NCI-H748 (cell line): ENCODE measurements around the gene MTG2.

Experiments
- DNase-seq: peaks from one replicate; lab custom pipeline; 2025; ENCODE audit not compliant: unreplicated experiment; lab: John Stamatoyannopoulos, UW

MTG2 gene

DNA sequence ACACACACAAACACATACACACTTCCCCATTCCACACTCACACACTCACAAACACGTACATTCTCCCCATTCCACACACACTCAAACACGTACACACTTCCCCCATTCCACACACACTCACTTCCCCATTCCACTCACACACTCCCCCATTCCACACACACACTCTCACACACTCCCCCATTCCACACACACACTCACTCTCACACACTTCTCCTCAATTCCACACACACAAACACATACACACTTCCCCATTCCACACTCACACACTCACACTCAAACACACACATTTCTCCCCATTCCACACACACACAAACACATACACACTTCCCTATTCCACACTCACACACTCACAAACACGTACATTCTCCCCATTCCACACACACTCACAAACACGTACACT is 46.8 kb downstream of the MTG2 start:
- no peak for DNase-seq

DNA sequence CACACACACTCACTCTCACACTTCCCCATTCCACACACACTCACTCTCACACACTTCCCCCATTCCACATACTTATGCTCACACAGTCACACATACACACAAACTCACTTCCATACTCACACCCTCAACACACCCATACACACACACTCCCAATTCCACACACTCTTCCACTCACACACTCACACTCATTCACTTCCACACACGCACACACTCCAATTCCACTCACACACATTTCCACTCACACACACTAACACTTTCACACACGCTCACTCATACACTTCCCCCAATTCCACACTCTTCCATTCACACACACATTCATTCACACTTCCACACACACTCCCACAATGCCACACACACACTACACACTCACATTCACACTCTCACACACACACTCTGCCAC is 47.4 kb downstream of the MTG2 start:
- DNase-seq = no peak

DNA sequence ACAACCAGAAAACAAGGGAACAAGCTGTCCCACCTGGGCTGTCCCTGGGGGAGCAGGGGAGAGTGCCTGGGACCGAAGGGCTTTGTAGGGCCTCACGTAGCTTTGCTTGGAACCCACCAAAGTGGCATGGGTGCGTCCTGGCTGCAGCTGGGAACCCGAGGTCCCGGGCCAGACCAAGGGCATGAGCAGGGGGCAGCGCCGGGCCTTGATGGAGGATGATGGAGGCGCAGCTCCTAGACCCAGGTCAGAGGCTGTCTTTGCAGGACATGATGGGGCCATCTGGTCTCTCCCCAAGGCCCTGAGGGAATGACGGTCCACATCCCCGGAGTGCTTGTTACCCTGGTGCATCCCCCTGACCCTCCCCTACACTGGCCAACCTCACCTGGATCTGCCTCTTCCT is 47.9 kb downstream of the MTG2 start:
- no peak for DNase-seq

DNA sequence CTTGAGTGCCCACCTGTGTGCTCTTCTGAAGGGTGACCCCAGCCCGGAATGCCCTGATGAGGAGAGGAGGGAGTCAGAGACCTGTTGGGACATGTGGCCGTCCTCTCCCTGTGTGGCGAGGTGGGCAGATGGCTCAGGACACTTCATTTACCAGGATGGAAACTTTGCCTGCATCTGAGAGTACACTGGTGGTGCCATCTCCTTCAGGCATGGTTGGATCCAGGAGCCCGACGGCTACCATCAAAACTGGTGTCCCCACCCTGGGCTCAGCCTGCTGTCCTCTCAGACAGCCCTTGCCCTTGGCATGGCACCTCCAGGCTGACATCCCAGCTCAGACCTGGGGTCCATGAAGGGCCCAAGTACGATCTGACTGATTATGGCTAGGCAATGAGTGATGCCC is 48.5 kb downstream of the MTG2 start:
- DNase-seq = no peak

DNA sequence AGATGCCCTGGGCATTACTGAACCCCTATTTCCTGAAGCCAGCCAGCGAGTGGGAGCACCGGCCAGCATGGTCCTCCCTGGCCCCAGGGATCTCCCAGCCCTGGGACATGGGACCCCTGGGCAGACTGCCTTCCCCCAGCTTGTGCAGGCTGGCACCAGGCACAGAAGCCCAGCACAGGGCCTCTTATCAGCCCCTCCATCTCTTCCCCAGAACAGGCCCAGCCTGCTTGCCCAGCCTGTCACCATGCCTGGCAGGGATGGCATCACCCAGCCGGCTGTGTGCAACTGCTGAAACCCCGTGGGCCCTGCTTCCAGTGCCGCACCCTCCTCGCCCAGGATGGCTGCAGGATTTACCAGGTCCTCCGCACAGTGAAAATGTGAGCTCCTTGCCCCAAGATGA is 49.4 kb downstream of the MTG2 start:
- no peak for DNase-seq

DNA sequence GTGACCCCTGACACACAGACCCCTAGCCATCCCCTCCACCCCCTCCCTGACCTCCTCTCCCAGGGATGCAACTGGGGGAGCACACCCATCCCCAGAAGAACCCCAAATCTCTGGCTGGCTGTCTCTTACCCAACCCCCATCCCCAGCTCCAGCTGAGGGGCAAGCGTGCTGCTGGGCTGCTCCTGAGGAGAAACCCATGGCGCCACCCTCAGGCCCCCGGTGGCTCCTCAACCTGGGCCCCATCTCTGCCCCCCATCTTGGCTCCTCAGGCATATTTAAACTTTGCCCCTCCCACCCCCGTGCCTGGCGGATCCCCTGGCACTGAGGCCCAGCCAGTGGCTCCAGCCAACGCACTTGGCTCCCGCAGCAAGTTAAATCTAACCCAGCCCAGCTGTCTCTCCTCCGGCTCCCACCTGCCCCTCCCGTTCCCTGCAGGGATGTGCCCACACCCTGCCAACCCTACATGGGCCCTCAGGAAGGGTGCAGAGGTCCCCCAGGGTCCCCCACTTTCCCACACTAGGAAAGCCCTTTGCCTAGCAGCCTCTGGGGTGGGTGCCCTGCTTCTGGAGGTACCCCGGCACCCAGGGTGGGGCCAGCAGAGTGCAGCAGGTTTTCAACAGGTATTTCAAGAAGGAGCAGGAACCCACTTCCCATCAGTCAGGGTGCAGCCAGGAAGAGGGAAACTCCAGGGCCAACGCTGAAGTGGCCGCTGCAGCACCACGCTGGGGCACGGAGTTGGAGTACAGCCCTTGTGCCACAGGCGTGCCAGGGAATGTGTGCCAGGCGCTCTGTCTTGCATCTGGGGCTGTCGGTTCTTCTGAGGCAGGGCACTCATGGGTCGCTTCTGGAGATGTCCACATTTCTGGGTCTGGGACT is 50.2 kb downstream of the MTG2 start:
- DNase-seq = no peak

DNA sequence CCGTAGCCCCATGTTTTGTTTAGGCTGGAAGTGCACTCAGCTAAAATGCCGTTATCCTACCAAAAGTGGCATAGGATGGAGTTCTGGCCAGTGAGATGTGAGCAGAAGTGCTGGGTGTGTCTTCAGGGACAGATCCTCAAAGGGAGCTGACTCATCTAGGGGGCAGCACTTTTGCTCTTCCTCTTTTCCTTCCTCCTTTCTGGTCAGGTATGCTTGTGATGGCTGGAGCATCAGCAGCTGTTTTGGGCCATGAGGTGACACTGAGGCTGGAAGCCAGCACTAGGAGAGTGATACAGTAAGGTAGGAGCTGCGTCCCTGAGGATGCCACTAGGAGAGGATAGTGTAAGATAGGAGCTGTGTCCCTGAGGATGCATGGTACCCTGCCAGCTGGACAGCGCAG is 50.9 kb downstream of the MTG2 start:
- no peak for DNase-seq

DNA sequence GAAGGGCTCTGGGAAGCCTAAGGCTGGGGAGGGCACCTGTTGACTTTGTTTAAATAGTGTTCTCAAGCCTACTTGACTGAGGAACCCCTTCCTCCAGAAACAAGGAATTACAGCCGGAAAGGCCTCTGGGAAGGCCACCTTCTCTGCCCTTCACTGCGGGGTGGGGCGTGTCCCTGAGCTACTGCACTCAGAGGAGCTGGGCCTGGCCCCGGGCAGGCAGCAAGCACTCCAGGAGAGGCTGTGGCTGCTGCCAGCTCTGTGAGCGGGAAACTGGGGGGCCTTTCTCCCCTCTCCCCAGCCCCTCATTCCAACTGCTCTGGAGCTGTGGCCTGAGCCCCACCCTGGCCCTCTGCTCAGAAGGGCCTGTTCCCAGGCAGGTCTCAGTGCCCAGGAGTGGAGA is 51.5 kb downstream of the MTG2 start:
- DNase-seq = no peak

DNA sequence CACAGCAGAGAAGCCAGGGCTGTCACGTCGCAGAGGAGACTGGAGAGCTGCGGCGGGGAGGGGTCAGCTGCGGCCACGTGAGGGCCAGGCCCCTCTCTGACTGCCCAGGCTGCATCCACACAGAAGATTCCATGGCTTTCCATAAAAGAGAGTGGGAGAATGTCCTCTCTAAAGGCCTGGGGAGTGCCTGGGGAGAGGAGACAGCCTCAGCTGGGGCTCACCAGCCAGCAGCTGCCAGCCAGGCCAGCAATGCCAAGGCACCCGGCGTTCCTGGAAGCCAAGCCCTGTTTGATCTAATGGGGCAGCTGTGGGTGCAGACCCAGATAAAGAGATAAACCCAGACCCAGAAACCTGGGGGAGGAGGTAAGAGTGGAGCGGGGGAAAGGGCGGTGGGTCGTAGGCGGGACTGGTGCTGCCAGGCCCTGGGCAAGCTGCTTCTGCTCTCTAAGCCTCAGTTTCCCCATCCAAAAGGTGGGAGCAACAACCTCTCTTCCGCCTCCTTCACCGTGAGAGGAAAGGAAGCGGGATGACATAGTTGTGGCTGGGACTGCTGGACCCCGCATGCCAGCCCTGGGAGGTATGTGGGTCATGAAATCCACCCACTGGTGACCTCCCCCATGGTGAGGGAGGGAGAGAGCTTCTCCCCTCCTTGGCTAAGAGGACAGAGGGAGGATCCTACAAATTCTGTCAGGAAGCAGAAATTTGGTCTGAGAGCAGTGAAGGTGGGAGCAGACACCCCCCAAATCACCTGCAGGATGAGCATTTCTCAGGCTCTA is 52.4 kb downstream of the MTG2 start:
- no peak for DNase-seq

DNA sequence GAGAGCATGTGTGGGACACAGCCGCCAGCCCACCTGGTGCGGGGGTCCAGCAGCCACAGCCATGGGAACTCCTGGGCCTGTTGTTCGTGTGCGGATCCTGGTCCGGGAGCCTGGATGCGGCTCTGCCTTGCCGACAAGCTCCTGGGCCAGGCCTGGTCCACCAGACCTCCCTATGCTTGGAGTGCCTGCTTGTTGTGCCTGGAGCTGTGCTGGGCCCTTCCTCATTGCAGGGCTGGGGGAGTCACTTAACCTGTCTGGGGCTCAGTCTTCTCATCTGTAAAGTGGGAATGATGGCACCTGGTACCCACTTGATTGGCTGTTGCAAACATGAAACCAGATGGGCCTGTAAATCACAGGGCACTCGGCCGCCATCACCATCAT is 52.9 kb downstream of the MTG2 start:
- DNase-seq = no peak

DNA sequence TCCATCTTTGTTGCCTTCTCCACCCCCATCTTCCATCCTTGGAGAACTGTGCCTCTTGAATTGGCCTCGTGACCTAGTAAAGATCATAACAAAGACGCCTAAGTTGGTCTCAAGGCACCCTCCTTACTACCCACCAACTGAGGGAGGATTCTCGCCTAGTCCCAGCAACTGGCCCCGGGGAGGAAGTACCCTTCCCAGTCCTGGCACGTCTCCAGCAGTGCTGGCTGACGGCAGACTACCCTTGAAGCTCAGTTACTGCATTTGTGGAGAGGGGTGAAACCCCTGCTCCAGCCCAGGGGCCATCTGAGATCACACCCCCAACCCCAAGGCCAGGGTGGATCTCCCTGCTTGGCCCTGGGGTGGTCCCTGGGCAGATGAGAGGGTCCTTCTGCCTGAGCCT is 53.4 kb downstream of the MTG2 start:
- DNase-seq = no peak

DNA sequence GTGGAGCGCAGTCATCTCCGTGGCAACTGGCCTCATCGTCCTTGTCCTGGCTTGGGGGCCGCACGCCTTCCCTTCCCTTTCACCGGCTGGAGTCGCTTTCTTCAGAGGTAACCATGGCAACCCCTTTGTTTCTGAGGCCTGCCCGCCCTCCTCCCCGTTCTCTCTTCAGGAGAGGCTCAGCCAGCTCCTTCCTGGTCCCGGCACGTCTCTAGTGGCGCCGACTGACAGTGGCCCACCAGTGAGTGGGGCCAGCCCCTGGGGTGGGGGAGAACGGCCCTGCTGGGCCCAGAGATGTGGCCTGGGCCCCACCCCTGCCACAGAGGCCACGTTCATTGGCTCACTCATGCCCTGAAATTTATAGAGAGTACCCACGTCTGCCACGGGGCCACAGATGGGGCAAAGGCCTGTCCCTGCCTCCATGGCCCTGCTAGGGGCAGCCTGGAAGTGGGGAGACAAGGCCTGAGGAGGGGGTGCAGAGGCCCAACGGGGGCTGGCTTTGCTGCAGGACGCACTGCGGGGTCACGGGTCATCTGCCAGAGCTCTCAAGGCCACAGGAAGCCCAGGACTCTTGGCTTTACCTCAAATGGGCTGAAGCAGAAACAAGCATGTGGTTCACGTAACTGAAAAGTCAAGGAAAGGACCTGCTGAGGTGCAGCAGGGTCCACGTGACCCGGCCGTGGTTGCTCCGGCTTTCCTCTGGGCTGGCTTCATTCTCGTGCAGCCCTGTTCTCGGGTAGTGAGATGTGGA is 54.1 kb downstream of the MTG2 start:
- peak; percentile 73 for DNase-seq

DNA sequence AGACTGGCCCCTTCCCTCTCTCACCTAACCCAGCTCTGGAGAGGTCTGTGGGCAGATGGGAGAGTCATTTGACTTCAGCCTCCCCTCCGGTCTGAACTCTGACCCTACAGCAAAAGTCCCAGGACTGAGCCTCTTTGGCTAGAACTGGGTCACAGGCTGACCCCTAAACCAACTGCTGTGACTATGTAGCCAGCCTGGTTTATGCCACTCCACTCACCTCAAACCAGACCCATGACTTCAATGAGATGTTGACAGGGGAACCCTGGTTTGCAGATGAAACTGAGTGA is 54.6 kb downstream of the MTG2 start:
- DNase-seq = no peak

DNA sequence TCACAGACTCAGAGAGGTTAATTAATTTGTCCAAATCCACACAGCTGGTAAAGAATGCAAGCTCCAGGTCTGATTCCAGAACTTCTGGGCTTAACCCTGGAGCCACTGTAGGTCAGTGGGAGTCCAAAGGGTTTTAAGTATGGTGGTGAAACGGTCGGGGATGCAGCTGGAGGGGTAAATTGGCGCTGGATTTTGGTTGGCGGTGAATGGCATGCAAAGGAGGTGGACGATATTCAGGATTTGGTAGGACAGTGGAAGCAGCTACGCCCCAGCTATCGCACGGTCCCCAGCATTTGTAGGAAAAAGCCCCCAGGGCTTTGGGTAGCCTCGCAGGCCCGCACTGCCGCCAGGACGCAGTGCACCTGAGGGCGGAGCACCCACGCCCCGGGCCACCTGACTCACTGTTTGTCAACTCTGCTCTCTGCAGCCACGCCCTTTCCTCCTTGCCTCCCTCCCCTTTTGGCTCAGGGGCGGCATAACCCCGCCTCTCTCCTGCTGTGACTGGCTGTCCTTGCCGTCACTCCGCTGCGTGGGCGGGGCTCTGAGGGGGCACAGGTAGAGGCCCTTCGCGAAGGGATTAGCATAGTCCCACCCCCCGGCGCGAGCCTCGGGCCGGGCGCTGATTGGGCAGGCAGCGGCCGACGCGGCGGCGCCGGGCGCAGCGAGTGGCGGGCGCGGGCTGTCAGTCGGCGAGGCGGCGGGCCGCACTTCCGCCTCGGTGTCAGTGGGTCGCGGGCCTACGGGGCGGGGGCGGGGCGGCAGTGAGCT is 55.2 kb downstream of the MTG2 start, which contains the start of gene OSBPL2:
Gene OSBPL2, plus strand, starts transcription at position 721 of the 768 bp plus-strand sequence. CDS start 17,664 bp downstream, outside the sequence.
- DNase-seq = peak; percentile 96

DNA sequence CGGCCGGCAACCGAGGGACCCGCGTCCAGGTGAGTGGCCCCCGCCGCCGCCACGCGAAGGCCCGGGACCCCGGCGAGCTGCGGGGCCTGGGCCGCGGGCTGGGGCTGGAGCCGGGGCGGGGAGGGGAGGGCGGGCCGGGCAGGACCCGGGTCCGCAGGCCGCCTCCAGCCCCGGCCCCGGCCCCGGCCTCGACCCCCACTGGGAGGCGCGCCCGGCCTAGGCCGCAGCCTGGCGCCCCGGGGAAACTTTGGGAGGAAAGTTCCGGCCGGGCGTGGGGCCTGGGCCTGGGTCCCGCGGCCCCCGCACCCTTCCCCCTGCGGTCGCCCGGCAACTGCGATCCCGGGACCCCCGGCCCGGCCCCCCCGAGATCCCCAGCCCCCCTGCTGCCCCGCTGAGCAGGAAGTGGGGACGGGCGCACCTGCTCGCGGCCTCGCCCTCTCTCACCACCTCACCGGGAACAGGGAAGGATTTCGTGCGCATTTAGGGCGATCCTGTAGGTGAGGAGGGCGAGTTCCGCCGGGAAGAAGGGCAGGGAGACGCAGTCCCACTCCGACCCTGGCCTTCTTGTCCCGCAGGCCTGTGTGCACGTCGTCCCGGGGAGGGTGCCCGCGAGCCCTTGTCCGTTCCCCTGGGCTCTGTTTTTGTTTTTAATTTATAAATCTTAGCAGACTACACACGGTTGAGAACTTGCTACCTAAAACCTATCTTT is 55.9 kb downstream of the MTG2 start:
- DNase-seq = peak; percentile 44

DNA sequence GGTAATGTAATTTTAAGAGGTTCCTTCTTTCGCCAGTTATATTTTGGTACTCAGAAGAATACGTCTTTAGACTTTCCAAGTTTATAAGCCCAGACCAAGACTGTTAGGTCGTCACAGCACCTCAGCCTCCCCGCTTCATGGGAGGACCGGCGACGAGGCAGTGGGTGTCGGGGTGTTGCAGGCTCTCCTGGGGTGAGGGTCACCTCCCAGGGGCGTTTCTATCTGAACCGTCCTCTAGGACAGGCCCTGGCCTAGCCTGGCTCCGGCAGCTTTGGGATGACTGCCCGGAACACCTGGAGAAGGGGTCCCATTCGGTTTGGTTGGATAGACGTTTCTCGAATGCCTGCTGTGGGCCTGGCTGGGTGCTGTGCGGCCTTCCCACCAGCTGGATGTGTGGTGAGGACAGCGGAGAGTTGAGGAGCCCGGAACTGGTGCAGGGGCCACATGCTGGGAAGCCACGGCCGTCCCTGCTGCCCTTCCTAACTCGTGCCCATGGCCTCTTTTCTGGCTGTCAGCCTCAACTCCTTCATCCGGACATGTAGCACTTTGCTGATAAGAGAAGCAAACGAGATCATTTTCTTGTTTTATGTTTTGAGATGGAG is 56.6 kb downstream of the MTG2 start:
- no peak for DNase-seq

DNA sequence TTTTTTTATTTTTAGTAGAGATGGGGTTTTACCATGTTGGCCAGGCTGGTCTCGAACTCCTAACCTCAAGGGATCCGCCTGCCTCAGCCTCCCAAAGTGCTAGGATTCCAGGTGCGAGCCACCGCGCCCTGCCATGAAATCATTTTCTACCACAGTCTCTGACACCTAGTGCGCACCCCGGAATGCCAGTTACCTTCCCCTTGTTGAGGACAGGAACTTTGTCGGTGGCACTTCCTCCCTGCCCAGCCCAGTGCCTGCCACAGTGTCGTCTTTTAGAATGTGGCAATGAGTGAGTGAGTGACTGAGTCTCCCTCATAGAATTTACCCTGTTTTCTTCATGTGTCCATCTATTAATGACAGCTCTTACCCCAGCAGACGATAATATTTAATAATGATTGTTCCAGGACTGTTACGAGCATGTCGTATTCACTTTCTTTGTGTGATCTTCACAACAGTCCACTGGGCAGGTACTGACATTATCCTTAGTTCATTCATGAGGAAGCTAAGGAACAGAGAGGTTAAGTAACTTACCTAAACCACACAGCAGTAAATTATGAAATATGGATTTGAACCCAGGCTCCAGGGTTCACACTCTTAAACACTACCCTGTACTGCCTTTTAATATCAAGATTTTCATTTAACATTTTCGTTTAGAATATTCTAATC is 57.3 kb downstream of the MTG2 start:
- no peak for DNase-seq

DNA sequence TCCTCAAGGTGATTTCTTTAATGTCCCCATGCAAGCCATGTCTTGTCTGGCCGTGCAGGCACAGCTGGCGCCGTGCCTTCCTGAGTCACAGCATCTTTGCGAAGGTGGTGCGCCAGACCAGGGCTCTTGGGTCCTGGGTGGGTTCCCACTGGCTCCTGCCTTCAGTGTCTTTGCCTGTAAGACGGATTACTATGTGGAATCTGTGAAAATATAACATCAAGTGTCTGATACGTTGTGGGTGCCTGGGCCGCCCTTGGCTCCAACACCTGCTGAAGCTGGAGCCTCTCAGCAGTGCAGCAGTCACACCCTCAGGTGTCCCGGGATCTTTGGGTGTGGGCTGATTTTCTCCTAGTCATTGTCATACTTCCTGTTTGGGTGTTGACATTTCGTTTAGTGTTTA is 58.7 kb downstream of the MTG2 start:
- no peak for DNase-seq

DNA sequence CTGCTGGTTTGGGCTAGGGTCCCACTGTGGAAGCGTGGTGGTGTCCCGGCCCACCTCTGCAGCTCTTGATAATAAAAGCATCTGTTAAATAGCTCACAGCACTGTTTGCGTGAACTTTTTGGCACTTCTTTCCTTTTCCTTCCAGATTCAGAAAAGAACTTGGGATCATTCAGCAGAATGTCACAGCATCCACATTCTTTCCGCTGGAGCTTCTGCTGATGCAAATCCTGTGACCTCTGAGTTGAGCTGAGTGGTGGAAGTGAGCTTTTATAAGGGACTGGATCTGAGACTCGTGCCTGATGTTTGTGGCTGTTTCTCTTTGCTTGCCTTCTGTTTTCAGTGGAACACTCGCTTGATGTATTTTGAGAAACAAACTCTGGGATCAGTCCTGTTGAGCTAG is 59.3 kb downstream of the MTG2 start:
- DNase-seq = no peak

DNA sequence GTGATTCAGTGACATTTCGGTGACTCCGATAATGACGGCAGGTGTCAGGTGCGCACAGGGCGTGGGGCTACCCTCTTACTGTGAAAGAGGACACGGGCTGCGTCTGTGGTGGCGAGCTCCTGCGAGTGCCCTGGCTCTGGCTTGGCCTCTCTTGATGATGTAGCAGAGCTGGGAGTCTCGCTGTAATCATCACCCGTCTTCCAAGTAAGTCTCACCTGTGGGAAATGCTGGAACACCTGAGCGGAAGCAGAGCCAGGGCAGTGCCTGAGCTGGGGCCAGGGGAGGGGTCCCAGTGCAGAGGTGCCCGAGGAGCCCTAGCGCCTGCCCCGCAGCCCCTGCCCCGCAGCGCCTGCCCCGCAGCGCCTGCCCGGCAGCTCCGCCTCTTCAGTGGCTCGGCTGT is 60.3 kb downstream of the MTG2 start:
- DNase-seq = no peak
